Keratinocyte (primary cell): ENCODE measurements around the gene DYTN. TPM values are rescaled to one million over a fixed set of nuclear protein-coding genes. Genes with fewer than 3 reads are reported as not detected.

Experiments
- DNase-seq: peaks from one replicate; pipeline ENCODE4 v3.0.0-alpha.2; 2011; ENCODE audit warnings: low read depth, missing footprints, low spot score
- FAIRE-seq: peaks from 2 replicates; lab custom pipeline; 2011; peaks lifted over from hg19 to GRCh38; lab: Jason Lieb, UNC
- H2AFZ ChIP-seq: 2 replicates; pipeline ENCODE4 v1.6.0; 2012; ENCODE audit warnings: low read length, control low read depth, inconsistent platforms; ENCODE audit not compliant: control insufficient read depth
- H3K27ac ChIP-seq: 2 replicates; pipeline ENCODE4 v1.5.1; 2011; ENCODE audit warnings: low read length; ENCODE audit not compliant: control insufficient read depth, insufficient read depth
- H3K27me3 ChIP-seq: 3 replicates; pipeline ENCODE4 v1.6.0; 2011; ENCODE audit warnings: low read length; ENCODE audit not compliant: control insufficient read depth, insufficient read depth; ENCODE audit errors: extremely low read depth
- H3K36me3 ChIP-seq, 2 experiments: 2 replicates in 1 of 2; 3 replicates in 1 of 2; pipeline ENCODE4 v1.5.1; 2011; ENCODE audit warnings: low read length in 2 of 2, mild to moderate bottlenecking in 1 of 2; ENCODE audit not compliant: control insufficient read depth in 2 of 2, insufficient read depth in 2 of 2; ENCODE audit errors: extremely low read depth in 1 of 2
- H3K4me1 ChIP-seq: 3 replicates; pipeline ENCODE4 v1.5.1; 2011; ENCODE audit warnings: low read length; ENCODE audit not compliant: control insufficient read depth, insufficient read depth; ENCODE audit errors: extremely low read depth
- H3K4me2 ChIP-seq: 3 replicates; pipeline ENCODE4 v1.6.0; 2011; ENCODE audit warnings: low read depth, low read length; ENCODE audit not compliant: control insufficient read depth, insufficient read depth; ENCODE audit errors: extremely low read depth
- H3K4me3 ChIP-seq, 3 experiments: fragments of 200-600 bp in 1 of 3; sonication (generic) in 1 of 3; 2 replicates in 2 of 3; 3 replicates in 1 of 3; pipeline ENCODE4 v1.5.1; 2011 to 2016; ENCODE audit warnings: low read length in 3 of 3, mild to moderate bottlenecking in 3 of 3, control low read depth in 2 of 3, inconsistent platforms in 1 of 3, low read depth in 1 of 3, mixed read lengths in 1 of 3, mixed run types in 1 of 3, moderate library complexity in 1 of 3; ENCODE audit not compliant: control insufficient read depth in 2 of 3, insufficient read depth in 2 of 3; ENCODE audit errors: extremely low read depth in 1 of 3
- H3K79me2 ChIP-seq: 2 replicates; pipeline ENCODE4 v1.6.0; 2012; ENCODE audit warnings: low read length; ENCODE audit not compliant: control insufficient read depth, insufficient read depth
- H3K9ac ChIP-seq: 3 replicates; pipeline ENCODE4 v1.6.0; 2011; ENCODE audit warnings: low read length; ENCODE audit not compliant: control insufficient read depth, insufficient read depth; ENCODE audit errors: extremely low read depth
- H3K9me1 ChIP-seq: 3 replicates; pipeline ENCODE4 v1.6.0; 2011; ENCODE audit warnings: low read length; ENCODE audit not compliant: control insufficient read depth, insufficient read depth; ENCODE audit errors: extremely low read depth
- H3K9me3 ChIP-seq: 2 replicates; pipeline ENCODE4 v1.5.1; 2012; ENCODE audit warnings: low read depth, low read length; ENCODE audit not compliant: control insufficient read depth
- H4K20me1 ChIP-seq: 3 replicates; pipeline ENCODE4 v1.6.0; 2011; ENCODE audit warnings: low read length; ENCODE audit not compliant: control insufficient read depth, insufficient read depth; ENCODE audit errors: extremely low read depth
- CTCF ChIP-seq, 3 experiments: IDR thresholded peaks in 1 of 3; conservative IDR thresholded peaks in 1 of 3; optimal IDR thresholded peaks in 1 of 3; 2 replicates in 2 of 3; 3 replicates in 1 of 3; pipeline versions ENCODE3 to v1.5.1; 2011; ENCODE audit warnings: low read length in 3 of 3, mild to moderate bottlenecking in 3 of 3, moderate library complexity in 2 of 3, control low read depth in 1 of 3, inconsistent platforms in 1 of 3; ENCODE audit not compliant: insufficient read depth in 2 of 3; ENCODE audit errors: extremely low read depth in 1 of 3
- EZH2 ChIP-seq: IDR thresholded peaks from one replicate; pipeline ENCODE4 v1.6.1; 2012; ENCODE audit warnings: inconsistent platforms, mild to moderate bottlenecking, low read length, moderate library complexity
- dilution Hi-C: fragments of 300-500 bp; cut with MboI; formaldehyde crosslinking; loops from one replicate; pipeline ENCODE4 v1.7.0; 2020; ENCODE audit warnings: low sequenced_read_pairs; ENCODE audit not compliant: extremely low pct_ligation_motif_present
- polyA plus RNA-seq, 5 experiments: library from polyadenylated mRNA; depleted of rRNA in 3 of 5; stranded (reverse) in 3 of 5; stranded (forward) in 1 of 5; unstranded in 1 of 5; fragments of >200 nt; gene quantifications; 1 replicate in 1 of 5; 2 replicates in 3 of 5; 3 replicates in 1 of 5; pipeline versions ENCODE4 v1.2.1 to v1.2.3, GENCODE V29; 2011 to 2012; ENCODE audit warnings: missing spikeins in 2 of 5, low read depth in 1 of 5, low replicate concordance in 1 of 5

Gene DYTN
- polyA plus RNA-seq, 1 donor (not counting 4 experiments of a cell fraction or from before 2014, with no cell fraction given): not detected

DNA sequence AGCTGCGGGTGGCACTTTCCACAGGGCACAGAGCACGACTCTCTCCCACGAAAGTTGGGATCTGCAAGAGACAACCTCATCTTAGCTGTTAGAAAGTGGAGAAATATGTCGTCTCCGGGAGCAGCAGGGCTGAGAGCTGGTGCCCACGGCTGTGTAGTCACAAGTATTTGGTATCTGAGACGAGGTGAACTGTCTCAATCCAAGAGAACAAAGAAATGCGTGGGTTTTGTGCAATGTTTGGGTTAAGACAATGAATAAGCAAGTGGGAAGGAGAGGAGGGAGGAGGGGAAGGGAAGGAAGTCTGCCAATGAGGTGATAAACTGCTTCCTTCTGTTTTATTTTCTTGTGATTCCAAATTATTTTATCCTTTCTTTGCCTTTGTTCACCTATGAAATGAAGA lies 18.0 kb downstream of the DYTN start:
- FAIRE-seq: no peak

DNA sequence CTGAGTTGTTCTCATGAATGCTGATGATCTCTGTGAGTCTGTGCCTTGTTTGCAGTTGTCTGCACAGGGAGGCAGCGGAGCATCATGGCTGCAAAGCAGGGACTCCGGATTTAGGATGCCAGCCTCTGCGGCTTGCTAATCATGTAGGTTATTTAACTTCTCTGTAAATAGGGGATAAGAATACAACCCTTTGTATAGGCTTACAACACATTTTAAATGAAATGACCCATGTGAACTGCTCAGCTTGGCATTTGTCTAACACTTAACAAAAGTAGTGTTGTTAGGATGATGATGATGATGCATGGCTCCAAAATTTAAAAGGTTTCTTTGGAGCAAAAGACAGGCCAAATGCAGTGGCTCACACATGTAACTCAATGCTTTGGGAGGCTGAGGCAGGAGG lies 19.4 kb downstream of the DYTN start:
- Histone ChIP-seq H3K36me3 (no peaks in the 10 kb centered on the region), H3K27me3 (peaks cover 4% of the 10 kb centered on the region), H3K4me1 (no peaks in the 10 kb centered on the region), H3K9me1 (no peaks in the 10 kb centered on the region), H3K4me3 (no peak overlapping the region), H3K79me2 (no peaks in the 10 kb centered on the region), H3K27ac (no peak overlapping the region), H4K20me1 (no peaks in the 10 kb centered on the region), H3K4me2 (no peak overlapping the region), H3K9ac (no peak overlapping the region), H3K9me3 (no peaks in the 10 kb centered on the region), H2AFZ (no peak overlapping the region)
- dilution Hi-C loops: no loop called here
- no peak for DNase-seq
- TF ChIP-seq EZH2: no peak
- no peak for TF ChIP-seq CTCF (optimal IDR thresholded peaks at IDR 0.05 in 1 of 3, IDR thresholded peaks at IDR 0.05 in 1 of 3, conservative IDR thresholded peaks at IDR 0.05 in 1 of 3; ENCODE audit: extremely low read depth in 1 of 3, insufficient read depth in 2 of 3, low read length in 3 of 3)
- no peak for FAIRE-seq

More for the DNA sequence above, 18.0 kb downstream of the DYTN start:
- Histone ChIP-seq H3K4me2 (no peak overlapping the region), H3K9me3 (no peaks in the 10 kb centered on the region), H3K4me3 (no peak overlapping the region), H4K20me1 (no peaks in the 10 kb centered on the region), H3K9me1 (no peaks in the 10 kb centered on the region), H3K79me2 (no peaks in the 10 kb centered on the region), H3K27ac (no peak overlapping the region), H3K4me1 (no peaks in the 10 kb centered on the region), H3K36me3 (no peaks in the 10 kb centered on the region), H3K27me3 (peaks cover 4% of the 10 kb centered on the region), H3K9ac (no peak overlapping the region), H2AFZ (no peak overlapping the region)
- TF ChIP-seq EZH2: no peak
- TF ChIP-seq CTCF (optimal IDR thresholded peaks at IDR 0.05 in 1 of 3, IDR thresholded peaks at IDR 0.05 in 1 of 3, conservative IDR thresholded peaks at IDR 0.05 in 1 of 3; ENCODE audit: extremely low read depth in 1 of 3, insufficient read depth in 2 of 3, low read length in 3 of 3): no peak
- dilution Hi-C loops: no loop called here
- DNase-seq: no peak
